Daoy (cell line): Measurements from ENCODE around the gene SEPHS1. TPM values are rescaled to one million over a fixed set of nuclear protein-coding genes. Genes with fewer than 3 reads are reported as not detected.

Source experiments
- DNase-seq: peaks from one replicate; pipeline ENCODE4 v3.0.0-alpha.2; 2015; ENCODE audit warnings: low read depth
- total RNA-seq: library from RNA; depleted of rRNA; stranded (reverse); fragments of >200 nt; shearing (Covaris generic); gene quantifications from 2 replicates; pipeline ENCODE4 v1.2.3, GENCODE V29; 2014

The SEPHS1 gene
- total RNA-seq, 1 experiment from 2014 or later, result 46.1 TPM

DNA sequence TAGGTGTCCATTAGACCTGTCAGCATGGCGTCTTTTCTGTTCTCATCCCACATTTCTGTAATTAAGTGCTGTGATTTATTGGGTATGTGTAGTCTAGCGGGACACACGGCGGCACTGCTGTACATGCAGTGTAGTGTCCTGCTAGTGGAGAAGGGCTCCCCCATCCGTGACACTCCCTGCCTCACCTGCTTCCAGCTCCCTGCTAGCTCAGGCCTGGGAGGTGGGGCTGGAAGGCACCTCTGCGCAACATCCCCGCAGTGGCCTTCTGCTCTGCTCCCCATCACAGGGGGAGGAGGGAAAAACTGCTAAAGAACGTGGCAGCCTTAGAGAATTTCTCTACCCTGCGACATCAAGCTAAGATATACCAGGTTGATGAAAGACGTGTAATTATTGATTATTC, 19.5 kb downstream of the SEPHS1 start:
- no peak for DNase-seq

DNA sequence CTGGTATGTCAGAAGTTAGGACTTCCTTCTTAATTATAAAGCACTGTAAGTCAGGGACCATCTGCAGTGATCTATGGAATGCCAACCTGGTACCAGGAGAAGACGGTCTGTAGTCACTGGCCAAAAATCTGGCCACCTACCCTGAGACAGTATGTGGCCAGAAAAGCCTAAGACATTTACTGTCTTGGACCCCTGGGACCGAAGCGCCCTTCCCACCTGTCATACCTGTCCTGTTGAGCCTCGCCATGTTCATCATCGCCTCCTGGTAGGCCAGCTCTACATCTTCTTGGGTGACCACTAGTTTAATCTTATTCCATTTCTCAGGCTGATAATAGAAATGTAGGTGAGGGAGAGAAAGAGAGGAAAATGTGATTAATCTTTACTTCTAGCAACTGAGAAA, 20.0 kb downstream of the SEPHS1 start:
- no peak for DNase-seq

DNA sequence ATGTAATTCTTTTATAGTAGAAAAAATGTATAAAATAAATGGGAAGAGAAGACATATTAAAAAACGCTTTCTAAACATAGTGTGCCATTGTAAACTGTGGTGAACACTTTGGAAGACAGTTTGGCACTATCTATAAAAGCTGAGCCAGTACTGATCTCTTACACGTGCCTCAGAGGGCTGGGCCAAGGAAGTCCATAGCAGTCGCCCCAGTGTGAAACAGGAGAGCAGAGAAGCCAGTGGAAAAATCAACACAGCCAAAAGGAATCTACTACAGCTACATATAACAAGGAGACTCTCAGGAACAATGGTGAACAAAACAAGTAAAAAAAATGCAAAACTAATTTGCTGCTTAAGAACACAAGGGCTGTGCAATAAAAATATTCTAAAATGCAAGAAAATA, 20.6 kb downstream of the SEPHS1 start:
- no peak for DNase-seq

DNA sequence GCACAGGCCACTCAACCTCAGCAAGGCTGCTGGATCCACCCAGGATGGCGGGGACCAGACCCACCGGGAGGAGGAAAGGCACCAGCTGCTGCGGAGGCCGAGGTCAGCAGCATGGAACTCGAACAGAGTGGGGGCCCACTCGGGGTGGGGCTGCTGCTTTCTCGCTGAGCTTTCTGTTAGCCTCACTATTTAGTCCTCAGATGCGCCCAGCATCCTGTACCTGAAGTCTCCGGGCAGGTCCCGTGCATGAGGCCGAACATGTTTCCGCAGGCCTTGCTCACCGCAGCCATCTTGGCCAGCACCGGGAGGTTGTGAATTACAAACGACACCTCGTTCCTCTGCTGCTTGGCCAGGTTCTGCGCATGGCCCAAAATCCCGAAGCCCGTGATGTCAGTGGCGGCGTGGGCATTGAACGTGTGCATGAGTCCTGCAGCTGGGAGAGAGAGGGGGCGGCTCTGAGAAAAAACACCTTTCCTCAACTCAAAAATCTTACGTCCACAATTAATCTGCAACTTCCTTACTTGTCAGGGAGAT, 25.4 kb downstream of the SEPHS1 start:
- DNase-seq, result no peak

DNA sequence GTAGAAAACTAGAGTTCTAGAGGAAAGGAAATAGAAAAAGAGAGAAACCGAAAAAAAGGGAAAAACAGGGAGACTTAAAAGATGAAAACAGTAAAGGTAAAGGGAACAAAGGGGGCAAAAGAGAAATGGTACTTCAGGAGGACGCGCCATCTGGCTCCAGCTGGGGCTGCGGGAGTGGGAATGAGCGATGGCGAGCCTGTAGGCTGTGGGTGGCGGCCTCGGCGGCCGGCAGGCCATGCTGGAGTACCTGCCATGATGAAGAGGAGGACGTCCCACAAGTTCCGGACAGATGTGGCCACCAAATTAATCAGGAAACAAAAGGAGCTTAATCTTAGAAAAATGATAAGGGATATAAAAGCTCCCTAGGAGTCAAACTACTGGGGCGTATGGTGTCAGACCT, 26.5 kb downstream of the SEPHS1 start:
- DNase-seq, result no peak

DNA sequence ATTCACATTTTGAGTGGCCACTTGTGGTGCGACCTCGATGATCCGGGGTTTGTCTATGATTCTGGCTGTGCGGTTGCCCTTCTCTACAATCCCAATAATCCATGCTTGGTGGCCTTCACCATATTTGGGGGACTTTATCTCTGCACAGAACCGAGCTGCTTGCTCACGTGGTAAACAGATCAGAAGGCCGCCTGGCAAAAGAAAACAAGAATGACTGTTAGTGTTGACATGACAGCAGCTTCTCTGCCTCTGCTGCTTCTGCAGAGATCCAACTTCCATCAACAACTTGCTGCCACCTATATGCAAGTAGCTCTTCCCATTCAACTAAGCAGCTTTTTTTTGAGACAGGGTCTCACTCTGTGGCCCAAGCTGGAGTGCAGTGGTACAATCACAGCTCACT, 28.9 kb downstream of the SEPHS1 start:
- DNase-seq, result no peak

DNA sequence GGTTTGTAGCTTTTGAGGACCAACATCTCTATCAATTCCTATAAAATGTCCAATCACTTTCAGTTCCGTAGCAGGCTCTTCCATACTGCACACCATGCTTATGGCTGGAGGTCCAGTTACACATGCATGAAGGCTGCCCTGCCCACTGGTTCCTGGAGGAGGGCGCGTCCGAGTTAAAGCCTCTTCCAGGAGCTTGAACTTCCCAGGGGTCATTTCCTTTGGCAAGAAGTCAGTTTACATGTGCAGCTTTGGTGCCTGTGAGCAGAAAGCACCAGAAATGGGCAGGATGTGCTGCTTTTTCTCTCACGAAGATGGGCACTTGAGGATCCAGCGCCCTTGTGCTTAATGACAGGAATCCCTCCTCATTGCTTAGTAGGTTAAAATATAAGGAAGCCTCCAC, 30.6 kb downstream of the SEPHS1 start:
- DNase-seq, result no peak

DNA sequence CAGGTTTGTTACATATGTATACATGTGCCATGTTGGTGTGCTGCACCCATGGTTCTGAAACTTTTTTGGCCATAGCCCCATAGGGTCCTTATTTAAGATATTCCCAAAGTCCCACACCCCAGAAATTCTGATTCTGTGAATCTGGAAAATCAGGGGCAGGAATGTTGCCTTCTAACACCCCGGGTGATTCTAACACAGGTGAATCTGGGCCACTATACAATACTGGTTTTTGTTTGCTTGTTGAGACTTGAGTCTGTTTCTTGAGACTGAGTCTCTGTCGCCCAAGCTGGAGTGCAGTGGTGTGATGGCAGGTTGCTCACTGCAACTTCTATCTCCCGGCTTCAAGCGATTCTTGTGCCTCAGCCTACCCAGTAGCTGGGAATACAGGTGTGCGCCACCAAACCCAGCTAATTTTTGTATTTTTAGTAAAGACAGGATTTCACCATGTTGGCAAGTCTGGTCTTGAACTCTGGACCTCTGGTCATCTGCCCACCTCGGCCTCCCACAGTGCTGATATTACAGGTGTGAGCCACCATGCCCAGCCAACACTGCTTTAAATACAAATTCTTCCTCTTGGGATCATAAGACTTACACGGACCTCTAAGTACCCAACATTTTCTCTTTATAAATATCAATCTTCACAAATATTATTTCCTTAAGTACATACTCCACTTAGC, 31.3 kb downstream of the SEPHS1 start:
- no peak for DNase-seq

DNA sequence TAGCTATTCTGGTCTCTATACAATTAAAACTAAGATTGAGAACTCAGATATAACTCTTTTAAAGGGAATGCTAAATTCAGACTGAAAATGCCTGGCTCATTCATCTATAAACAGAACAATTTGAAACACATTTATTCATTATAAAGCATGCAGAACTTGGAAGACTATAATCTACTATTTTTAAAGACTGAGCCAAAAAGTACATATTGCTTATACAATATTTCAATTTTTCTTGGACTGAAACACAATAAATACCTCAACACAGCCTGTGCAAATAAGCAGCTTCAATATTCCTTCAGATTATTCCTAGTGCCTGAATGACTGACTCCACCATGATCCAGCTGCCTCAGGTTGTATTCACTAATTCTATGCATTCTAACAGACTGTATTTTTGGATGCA, 32.7 kb downstream of the SEPHS1 start:
- no peak for DNase-seq

DNA sequence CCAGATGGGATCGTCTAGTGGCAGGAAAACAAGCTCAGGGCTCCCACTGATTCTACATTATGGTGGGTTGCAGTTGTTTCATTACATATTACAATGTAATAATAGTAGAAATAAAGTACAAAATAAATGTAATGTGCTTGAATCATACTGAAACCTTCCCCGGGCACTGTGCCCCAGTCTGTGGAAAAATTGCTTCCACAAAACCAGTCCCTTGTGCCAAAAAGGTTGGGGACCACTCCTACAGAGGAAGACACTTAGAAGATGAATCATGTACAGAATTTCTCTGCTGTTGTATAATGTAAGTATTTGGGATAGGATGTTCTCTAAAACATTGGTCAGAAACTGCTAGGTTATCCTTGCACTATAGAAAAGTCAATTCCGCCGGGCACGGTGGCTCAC, 36.9 kb downstream of the SEPHS1 start:
- DNase-seq, result no peak

DNA sequence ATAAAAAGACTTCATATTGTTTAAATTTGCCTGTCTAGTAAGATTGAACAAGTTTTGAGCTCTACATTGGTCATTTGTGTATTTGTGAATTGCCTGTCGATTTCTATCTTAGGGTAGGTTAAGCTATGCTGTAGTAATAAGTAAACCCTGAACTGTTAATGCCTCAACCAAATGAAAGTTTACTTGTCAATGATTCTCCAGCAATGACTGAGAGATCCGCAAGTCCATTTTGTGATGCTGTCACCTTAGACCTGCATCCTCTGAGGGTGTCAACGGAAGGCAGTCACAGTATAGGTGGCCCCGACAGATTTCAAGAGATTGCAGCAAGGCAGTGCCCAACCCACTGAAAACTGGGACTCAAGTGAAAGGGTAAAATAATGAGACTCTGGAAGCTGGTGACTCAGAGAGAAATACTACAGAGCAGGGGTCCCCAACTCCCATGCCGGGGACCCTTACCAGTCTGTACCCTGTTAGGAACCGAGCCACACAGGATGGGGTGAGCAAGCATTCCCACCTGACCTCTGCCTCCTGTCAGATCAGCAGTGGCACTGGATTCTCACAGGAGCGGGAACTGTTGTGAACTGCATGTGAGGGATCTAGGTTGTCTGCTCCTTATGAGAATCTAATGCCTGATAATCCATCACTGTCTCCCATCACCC, 37.4 kb downstream of the SEPHS1 start:
- DNase-seq, result no peak

DNA sequence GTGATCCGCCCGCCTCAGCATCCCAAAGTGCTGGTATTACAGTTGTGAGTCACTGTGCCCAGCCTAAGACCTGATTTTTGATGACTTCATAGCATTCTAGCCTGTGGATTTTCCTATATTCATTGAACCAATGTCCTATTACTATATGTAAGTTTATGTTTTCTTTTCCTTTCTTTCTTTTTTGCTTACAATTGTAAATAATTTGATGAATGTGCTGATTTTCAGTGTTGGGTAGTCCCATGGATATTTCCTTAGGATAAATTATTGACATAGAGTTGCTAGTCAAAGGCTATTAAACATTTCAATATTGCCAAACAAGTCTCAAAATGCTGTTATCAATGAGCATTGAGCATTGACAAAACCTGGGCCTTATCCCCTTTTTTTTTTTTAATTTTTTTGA, 38.3 kb downstream of the SEPHS1 start:
- no peak for DNase-seq

DNA sequence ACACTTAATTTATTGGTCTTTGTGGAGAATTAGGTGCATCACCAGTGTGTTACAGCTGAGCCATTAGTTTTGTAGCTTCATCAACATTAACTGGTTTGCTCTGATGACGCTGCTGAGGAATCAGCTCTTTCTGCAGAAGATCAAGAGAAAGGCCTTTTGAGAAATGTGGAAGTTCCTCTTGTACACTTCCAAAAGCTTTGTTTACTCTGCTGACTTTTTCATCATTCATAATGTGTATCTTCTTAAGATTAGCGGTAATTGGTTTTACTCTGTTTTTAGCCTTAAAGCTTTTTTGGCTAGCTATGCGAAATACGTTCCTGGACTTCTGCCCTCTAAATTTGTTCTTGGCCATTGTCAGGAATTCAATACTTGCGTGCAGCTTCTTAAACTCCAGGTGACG, 40.0 kb downstream of the SEPHS1 start:
- DNase-seq, result no peak

DNA sequence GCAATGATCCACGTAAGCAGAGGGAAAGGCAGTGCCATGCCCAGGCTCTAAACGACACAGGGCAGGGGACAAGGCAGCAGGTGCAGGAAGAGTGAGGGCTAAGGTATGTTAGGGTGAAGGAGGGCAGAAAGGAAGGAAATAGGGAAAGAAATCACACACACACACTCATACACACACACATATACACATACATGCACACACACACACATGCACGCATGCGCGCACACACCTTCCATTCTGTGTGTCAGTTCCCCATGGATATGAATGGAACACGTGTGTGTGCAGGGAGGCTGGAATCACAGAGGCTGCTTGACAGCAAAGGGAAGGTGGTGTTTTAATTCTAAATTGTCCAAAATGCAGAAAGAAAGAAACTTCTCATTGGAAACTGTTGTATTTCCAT, 42.0 kb downstream of the SEPHS1 start:
- DNase-seq, result no peak

DNA sequence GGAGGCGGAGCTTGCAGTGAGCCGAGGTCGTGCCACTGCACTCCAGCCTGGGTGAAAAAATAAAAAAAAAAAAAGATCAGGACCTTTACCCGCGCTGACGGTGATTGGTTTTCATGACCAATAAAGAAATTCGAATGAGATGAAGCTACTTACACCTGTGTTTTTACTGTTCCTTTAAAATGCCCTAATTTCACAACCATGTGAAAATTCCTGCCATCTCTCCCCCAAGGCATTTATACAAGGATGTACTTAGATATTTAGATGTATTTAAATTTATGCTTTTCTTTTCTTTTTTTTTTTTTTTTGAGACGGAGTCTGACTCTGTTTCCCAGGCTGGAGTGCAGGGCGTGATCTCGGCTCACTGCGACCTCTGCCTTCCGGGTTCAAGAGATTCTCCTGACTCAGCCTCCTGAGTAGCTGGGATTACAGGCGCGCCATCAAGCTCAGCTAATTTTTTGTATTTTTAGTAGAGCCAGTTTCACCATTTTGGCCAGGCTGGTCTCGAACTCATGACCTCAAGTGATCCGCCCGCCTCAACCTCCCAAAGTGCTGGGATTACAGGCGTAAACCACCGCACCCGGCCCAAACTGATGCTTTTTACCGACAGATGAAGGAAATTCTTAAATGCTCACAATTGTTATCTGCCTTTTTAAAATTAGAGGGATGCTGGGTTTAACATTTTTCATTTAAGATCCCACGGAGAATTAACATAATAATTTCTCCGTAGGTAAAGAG, 45.1 kb downstream of the SEPHS1 start:
- no peak for DNase-seq

DNA sequence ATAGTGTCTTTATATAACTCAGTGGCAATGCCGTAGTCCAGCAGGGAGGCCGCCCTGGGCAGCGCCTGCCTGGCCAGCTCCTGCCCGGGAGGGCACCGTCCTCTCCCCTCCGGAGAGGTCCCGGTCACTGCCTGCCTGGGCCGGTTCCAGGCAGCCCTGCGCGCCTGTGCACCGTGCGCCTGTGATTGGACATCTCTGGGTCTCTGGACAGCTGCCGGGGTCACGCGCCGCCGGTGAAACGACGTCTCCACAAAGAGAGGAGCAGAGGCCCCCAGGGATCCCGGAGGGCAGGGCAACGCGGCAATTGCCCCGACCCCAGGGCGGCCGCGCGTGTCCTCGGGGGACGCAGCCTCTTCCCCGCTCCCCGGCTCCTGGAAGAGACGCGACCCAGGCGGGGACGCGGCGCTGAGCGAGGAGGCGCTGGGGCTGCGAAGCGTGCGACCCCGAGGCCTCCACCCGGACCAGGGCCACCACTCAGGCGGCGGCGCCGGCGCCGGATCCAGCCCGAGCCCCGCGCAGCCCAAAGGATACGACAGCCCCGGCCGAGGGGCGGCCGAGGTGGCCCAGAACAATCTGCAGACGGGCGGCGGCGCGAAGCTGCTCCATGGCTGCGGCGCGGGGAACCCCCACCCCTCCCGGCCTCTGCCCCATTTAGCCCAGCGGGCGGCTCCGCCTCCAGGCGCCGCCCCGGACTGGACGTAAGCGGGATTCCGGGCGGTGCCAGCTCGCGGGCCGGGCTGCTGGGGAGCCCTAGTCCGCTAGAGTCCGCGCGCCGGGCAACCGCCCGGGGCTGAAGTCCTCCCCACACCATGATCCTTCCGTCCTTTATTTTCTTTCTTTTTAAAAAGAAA, 48.4 kb downstream of the SEPHS1 start, which contains the start of gene PHYH:
TSS of gene PHYH (minus strand) at position 628 of the 851 bp plus-strand sequence. CDS start at position 606, 22 bp downstream.
- DNase-seq, result peak; percentile 85

DNA sequence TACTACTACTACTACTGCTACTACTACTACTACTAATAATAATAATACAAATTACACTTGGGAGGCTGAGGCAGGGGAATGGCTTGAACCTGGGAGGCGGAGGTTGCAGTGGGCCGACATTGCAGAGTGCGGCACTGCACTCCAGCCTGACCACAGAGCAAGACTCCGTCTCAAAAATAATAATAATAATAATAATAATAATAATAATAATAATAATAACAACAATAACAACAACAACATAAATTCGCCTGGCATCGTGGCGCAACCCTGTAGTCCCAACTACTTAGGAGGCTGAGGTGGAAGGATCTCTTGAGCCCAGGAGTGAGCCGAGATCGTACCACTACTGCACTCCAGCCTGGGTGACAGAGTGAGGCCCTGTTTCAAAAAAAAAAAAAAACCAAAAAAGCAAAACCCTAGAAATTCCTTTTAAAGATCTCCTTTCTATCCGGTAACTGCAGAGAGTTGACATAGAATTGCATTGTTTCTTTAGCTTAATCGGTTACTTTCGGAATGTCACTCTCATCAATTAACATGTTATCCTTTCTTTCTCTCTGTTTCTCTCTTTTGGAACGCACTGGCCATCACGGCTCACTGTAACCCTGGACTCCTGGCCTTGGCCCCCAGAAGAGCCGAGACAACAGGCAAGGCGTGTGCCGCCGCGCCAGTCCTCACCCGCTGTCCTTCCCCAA, 49.2 kb downstream of the SEPHS1 start:
- DNase-seq, result no peak

DNA sequence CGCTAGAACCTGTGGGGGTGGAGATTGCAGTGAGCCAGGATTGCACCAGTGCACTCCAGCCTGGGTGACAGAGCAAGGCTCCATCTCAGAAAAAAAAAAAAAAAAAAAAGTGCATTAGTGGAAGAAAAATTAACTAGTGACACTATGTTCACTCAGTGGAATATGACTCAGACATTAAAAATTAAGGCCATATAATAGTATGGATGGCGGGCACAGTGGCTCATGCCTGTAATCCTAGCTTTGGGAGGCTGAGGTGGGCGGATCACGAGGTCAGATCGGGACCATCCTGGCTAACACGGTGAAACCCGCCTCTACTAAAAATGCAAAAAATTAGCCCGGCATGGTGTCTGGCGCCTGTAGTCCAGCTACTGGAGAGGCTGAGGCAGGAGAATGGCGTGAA, 51.6 kb downstream of the SEPHS1 start:
- DNase-seq, result no peak

DNA sequence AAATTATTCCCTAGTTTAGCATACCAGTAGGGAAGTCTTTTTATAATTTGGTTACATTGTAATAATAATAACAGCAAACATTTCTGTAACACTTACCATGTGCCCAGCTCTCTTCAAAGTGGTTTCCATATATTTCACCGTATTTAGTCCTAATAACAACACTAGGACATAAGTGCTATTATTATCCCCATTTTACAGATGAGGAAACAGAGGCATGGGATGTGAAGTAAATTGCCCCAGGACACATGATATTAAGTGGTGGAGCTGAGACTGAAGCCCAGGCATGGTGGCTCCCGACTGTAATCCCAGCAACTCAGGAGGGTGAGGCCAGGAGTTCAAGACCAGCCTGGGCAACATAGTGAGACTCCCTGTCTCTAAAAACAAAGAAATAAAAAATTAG, 53.3 kb downstream of the SEPHS1 start:
- DNase-seq, result no peak

DNA sequence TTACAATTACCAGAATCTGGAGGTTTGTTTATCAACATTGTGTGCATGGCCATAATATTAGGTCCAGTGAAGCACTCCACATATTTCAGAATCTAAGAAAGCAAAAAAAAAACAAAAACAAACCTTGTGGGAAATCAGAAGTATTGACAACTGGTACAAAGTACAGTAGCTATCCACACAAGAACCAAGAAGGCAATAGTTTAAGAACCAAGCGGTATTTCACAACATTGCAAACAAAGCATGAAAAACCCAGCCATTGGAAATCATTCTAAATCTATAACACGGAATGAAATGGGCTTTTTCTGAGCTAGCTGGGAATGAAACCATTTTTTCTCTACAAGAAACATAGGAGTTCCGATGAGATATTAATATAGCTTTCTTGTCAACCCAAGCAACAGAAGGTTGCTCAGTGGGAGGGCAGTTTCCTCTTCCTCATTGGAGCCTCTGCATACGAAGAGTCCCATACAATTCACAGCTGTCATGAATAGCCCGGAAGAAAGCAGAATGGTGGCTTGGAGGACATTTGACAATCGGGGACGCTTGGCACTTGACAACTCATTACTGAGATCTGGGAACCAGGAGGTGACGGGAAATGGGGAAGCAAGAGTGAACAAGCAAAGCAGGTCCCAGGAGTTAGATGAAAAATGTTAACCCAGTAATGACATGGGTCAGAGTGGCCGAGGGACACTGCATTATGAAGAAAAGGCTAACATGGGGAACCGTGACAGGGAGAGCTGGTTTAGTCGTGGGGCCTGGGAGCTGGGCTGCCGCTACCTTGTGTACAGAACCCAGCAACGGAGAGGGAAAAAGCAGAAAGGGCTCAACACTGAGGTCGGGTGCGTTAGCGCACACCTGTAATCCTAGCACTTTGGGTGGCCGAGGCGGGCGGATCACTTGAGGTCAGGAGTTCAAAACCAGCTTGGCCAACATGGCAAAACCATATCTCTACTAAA, 56.0 kb downstream of the SEPHS1 start:
- DNase-seq, result no peak
